ENCODE results near the gene ESYT1. TPM values are rescaled to one million over a fixed set of nuclear protein-coding genes. Genes with fewer than 3 reads are reported as not detected.

ESYT1 gene
- total RNA-seq, 1 experiment from 2014 or later: 111 TPM

DNA sequence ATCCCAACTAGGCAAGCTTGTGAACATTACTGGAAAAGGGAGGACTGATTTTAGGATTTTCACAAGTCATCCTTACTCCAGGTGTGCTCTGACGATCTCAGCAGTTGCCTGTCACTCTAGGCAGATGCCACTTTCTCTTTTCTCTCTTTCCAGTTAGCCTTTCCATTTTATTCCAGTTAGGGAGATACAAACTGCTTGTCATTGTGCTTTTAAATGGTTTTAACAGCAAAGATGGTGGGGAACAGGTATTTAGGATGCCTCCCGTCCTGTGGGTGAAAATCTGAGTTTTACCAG, 22.5 kb upstream of the ESYT1 start:
- no peak overlapping the region for H3K23ac ChIP-seq (ENCODE audit: insufficient read length, low read depth, low read length)
- Mint-ChIP-seq H3K9me3 (peaks cover 0 to 3% of the 10 kb centered on the region in 2 experiments; a peak in 1 of 5 replicates), H3K4me3 (peak overlapping the region; percentile 95 to 100), H3K4me1 (peaks cover 22 to 27% of the 10 kb centered on the region in 2 experiments), H3K27me3 (ENCODE audit: low read depth) (no peaks in the 10 kb centered on the region; the same call in 1 of the 2 replicates), H3K36me3 (ENCODE audit: insufficient read depth in 1 of 3, low read depth in 3 of 3) (peaks cover 42 to 84% (median 68%) of the 10 kb centered on the region in 3 experiments), H3K27ac (peak overlapping the region in 1 of 3 experiments; percentile 100; a peak in 3 of 7 replicates)
- no peak overlapping the region for H4K91ac ChIP-seq (ENCODE audit: insufficient read length, low read depth, low read length)
- peaks cover 8% of the 10 kb centered on the region for H3K23me2 ChIP-seq (ENCODE audit: insufficient read length, low read depth, low read length, poor library complexity, severe bottlenecking)
- no peak overlapping the region for H4K5ac ChIP-seq (ENCODE audit: insufficient read length, low read depth, low read length)
- H2AK5ac ChIP-seq (ENCODE audit: insufficient read length, low read length): no peak overlapping the region
- H3K79me2 ChIP-seq (ENCODE audit: insufficient read depth, low read length): peaks cover 17% of the 10 kb centered on the region; the same call in 1 of the 2 replicates
- no peak overlapping the region for H3K18ac ChIP-seq (ENCODE audit: insufficient read length, low read depth, low read length)
- no peak overlapping the region for H2BK20ac ChIP-seq (ENCODE audit: low read depth, low read length, poor library complexity, severe bottlenecking)
- no peak overlapping the region for H2AFZ ChIP-seq (ENCODE audit: low read length)
- H3K14ac ChIP-seq (ENCODE audit: insufficient read depth, low read length): no peak overlapping the region
- H3K9ac ChIP-seq (ENCODE audit: extremely low read depth, insufficient read length, low read length): peak overlapping the region; percentile 78
- TF ChIP-seq, protein P1, sequence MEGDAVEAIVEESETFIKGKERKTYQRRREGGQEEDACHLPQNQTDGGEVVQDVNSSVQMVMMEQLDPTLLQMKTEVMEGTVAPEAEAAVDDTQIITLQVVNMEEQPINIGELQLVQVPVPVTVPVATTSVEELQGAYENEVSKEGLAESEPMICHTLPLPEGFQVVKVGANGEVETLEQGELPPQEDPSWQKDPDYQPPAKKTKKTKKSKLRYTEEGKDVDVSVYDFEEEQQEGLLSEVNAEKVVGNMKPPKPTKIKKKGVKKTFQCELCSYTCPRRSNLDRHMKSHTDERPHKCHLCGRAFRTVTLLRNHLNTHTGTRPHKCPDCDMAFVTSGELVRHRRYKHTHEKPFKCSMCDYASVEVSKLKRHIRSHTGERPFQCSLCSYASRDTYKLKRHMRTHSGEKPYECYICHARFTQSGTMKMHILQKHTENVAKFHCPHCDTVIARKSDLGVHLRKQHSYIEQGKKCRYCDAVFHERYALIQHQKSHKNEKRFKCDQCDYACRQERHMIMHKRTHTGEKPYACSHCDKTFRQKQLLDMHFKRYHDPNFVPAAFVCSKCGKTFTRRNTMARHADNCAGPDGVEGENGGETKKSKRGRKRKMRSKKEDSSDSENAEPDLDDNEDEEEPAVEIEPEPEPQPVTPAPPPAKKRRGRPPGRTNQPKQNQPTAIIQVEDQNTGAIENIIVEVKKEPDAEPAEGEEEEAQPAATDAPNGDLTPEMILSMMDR (conservative IDR thresholded peaks at IDR 0.05): no peak
- no peak overlapping the region for H4K8ac ChIP-seq (replicated peaks; ENCODE audit: insufficient read length, low read depth, low read length)
- H3K79me1 ChIP-seq (ENCODE audit: insufficient read depth, low read depth, low read length, poor library complexity, severe bottlenecking): no peaks in the 10 kb centered on the region
- no peaks in the 10 kb centered on the region for H3K9me3 ChIP-seq (ENCODE audit: control insufficient read depth, low read depth, low read length)
- H2BK15ac ChIP-seq (ENCODE audit: low read depth, low read length): no peak overlapping the region
- peaks cover 8% of the 10 kb centered on the region; the same call in 1 of the 2 replicates for H3K4me1 ChIP-seq (ENCODE audit: insufficient read depth, low read length)
- H2BK12ac ChIP-seq (ENCODE audit: insufficient read length, low read depth, low read length): no peak overlapping the region
- H3K27ac ChIP-seq (ENCODE audit: insufficient read length, low read depth, low read length): no peak overlapping the region
- no peaks in the 10 kb centered on the region for H3K27me3 ChIP-seq (ENCODE audit: insufficient read depth, low read length)
- WGBS (ENCODE audit: extremely low coverage, insufficient read length, low lambda C conversion rate): no CpG with 5 or more reads among the region's 2 CpGs
- no peak overlapping the region for H3K56ac ChIP-seq (ENCODE audit: insufficient read length, low read depth, low read length)
- H3K4me2 ChIP-seq (ENCODE audit: insufficient read depth, insufficient read length, low read length): peak overlapping the region; percentile 81
- no peaks in the 10 kb centered on the region for H4K20me1 ChIP-seq (ENCODE audit: control insufficient read depth, insufficient read depth, insufficient read length)
- DNase-seq: no peak
- H3K4ac ChIP-seq (ENCODE audit: low read depth, low read length): no peak overlapping the region
- no peak overlapping the region for H2BK5ac ChIP-seq (ENCODE audit: insufficient read length, low read length)
- no peak overlapping the region for H3T11ph ChIP-seq (ENCODE audit: low read length)
- no peak overlapping the region for H2BK120ac ChIP-seq (ENCODE audit: low read depth, low read length, poor library complexity, severe bottlenecking)
